Mesenteric fat pad (tissue), 1 donor: Measurements from ENCODE around the gene TRAPPC3. TPM values are rescaled to one million over a fixed set of nuclear protein-coding genes. Genes with fewer than 3 reads are reported as not detected.
A peak's percentile ranks its signal among the peaks of the same experiment; 100 is the strongest.
"Not testable (repeated sequence)": the region's sequence is repeated elsewhere in the genome, so short reads cannot be mapped to it uniquely, and the experiment has no call there.

Experiments used
- DNase-seq: peaks from one replicate; pipeline ENCODE4 v3.0.0-alpha.2; 2020; ENCODE audit warnings: low spot score
- total RNA-seq: library from RNA; stranded (reverse); fragmentation: NEBNext Ultra II Directional; extraction: Animal tissue kit (Norgen Biotek cat#: 25700); gene quantifications from one replicate; pipeline ENCODE4 v1.2.1, GENCODE V29; 2021
- donor health status: DM: yes; HTN: yes; CAD: no.

TRAPPC3 gene
- total RNA-seq, 1 donor from 2014 or later, result 68.3 TPM

DNA sequence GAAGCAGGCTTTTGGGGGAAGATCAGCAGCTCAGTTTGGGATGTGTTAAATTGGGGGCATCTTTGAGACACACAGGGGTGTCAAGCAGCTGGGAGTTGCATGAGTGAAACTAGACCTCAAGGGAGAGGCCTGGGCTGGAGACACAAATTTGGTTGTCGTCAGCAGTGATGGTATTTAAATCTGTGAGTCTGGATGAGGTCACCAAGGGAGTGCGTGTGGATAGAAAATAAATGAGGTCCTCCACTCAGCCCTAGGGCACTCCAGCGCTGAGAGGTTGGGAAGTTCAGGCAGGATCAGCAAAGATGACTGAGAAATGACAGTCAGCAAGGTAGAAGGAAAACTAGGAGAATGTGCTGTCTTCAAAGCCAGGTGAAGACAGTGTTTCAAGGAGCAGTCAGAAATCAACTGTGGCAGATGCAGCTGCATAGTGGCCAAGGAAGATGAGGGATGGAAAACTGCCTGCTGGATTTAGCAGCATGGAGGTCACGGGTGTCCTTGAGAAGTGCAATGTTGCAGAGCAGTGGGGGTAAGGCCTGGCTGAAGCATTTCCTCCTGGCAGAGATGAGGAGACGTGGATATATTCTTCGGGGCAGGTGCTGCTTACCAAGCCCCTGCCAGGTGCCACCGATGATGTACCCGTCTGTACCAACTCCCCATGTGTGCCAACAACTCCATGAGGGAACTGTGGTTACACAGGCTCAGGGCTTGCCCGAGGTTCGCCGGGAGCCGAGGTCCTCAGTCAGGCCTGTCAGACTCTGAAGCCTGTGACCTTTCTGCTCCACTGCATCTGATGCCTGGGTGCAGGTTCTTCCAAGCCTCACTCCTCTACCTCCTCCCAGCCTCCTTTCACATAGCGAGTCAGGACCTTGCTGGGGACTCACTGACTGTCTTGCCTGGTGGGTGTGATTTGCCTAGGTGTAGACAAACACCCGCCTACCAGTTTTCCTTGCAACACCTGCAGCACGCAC, 17.9 kb upstream of the TRAPPC3 start:
- no peak for DNase-seq

DNA sequence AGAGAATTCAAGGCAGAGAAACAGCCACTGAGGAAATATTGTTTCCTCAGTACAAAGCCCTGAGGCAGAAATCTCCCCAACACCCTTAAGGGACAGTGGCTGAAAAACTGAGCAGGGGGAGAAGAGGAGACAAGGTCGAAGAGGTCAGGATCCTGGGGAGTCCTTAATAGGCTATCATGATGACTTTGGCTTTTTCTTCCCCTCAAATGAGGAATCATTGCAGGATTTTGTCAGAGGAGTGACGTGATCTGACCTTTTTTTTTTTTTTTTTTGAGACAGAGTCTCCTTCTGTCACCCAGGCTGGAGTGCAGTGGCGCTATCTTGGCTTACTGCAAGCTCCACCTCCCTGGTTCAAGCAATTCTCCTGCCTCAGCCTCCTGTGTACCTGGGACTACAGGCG, 16.9 kb upstream of the TRAPPC3 start:
- DNase-seq, result no peak

DNA sequence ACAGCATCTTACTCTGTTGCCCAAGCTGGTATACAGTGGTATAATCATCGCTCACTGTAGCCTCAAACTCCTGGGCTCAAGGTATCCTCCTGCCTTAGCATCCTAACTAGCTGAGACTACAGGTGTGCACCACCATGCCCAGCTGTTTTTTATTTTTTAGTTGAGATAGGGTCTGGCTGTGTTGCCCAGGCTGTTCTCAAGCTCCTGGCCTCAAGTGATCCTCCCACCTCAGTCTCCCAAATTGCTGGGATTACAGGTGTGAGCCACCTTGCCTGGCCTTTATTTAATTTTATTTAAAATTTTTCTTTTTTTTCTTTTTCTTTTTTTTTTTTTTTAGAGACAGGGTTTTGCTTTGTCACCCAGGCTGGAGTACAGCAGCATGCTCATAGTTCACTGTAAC, 15.9 kb upstream of the TRAPPC3 start:
- no peak for DNase-seq

DNA sequence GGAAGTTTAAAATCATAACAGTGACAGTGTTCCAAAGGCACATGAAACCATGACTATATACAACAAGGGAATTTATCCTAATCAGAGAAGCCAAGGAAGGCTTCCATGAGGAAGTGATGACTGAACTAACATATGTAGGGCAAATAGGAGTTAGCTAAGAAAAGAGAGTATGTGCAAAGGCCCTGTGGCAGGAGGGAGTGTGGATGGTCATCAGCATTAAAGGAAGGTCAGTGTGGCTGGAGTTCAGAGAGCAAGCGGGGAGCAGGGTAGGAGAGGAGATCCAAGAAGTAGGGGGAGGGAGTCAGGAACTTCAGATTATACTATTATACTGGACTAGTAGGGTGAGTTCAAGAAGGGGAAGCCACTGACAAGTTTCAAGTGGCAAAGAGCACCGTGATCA, 15.1 kb upstream of the TRAPPC3 start:
- DNase-seq, result no peak

DNA sequence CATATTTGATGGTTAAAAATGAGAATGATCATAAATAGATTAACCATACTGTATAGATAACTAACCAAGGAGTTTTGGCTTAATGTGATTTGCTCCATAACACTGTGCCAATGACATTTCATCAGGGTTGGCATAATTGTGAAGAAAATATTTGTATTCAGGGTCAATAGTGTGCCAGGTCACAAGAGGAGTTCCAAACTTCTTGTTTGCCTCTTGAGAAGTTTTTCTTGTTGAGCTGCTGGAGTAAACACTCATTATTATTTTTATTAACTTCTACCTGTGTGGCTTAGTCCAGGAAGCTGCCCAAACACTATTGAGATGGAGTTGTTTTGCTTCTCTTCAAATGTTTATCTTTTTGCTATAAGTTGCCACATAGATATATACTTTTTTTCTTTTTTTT, 14.1 kb upstream of the TRAPPC3 start:
- no peak for DNase-seq

DNA sequence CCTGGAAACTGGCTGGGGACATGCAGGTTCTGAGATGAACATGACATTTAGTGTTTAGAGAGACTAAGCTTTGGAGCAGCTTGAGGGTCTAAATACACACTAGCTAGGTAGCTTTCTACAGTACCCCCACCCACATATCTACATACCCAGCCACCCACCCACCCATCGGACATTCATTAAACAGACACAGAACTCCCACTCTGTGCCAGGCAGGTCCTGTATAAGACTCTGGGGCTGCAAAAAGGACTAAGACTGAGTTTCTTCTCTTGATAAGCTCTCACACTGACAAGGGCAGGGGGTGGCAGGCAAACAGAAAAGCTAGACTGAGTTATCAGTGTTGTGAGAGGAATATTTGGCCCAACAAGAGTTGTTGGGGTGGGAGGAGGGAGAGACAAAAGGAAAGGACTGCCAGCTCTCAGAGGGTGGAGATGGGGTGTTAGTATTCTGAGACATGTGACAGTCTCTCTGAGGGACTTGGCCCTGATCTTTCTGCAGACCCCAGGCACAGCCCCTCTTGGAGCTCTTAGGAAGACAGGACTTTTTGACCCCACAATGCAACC, 13.5 kb upstream of the TRAPPC3 start:
- no peak for DNase-seq

DNA sequence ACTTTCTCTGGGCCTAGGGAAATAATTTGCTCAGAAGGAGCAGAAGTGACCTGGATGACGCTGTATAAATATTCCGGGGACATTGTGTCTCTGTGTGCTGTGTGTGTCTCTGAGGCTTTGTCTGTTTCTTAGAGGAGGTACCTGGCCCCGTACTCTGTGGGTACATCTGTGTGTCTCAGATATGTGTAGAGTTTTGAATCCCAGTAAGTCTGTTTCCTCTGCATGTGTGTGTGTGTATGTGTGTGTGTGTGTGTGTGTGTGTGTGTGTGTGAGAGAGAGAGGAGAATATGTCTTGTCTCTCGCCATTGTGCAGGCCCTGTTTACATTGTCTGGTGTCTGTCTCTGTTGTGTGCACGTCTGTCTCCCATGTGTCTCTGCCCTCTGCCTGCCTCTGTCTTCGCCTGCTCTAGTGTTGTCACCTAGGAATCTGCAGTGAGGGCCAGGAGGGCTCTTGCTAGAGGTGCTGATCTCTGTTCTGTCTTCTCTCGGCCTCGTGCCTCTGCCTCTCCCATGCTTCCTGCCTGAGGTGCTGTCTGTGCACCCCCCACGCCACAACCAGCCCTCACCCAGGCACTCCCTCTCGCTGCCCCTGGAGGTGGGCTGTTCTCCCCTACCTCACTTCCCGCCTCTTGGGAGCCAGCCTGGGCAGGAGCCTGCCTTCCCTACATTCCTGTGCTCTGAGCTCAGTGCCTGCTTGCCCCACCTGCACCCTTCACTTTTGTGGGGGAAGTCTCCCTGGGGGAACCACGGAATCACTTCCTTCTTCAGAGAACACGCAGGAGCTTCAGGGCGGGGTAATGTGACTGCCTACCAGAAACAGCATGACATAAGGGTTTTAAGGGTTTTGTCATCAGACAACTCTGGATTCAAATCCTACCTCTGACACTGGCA, 12.6 kb upstream of the TRAPPC3 start:
- no peak for DNase-seq

DNA sequence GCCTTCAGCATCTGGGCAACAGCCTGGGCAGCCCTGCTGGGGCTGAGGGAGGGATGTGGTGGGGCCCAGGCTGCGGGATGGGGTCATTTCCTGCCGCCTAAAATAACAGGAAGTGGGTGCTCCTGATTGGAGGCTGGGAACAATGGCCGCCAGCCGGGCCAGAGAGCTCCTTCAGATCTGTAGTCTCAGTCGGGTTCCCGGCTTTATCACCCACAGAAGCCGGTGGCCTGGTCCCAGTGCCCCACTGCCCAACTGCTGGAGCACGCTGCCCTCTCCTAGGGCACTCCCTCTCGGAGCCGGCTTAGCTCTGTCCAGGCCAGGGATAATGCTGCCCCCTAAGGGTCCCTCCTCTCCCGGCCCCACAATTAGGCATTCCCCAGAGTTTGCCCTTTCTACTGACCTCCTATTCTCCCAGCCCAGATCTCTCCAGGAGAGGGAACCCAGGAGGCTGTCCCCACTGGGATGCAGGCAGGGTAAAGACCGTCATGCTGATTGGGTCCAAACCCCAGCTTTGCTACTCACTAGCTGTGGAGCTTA, 11.7 kb upstream of the TRAPPC3 start:
- DNase-seq, result no peak

DNA sequence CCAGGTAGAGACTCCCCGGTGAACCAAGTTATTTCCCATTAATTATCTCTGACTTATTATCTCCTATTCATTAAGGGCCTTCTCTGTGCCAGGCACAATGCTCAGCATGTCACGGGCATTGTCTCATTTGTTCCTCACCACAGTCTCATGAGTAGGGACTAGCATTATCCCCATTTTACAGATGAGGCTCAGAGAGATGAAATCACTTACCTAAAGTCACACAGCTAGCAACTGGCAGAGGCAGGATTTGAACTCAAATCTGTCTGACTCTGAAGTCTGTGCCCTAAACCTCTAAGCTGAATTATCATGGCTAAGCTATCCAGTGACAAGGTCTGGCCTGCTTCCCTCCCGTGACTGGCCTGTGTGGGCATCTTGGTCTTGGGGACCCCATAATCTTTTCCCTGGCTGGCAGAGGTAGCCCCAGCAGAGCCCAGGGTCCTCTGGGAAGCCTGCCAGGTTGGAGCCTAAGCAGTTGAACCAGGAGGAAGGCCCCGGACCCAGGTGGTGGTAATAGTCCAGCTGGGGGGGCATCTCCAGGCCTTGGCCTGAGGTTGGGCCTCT, 11.2 kb upstream of the TRAPPC3 start:
- no peak for DNase-seq

DNA sequence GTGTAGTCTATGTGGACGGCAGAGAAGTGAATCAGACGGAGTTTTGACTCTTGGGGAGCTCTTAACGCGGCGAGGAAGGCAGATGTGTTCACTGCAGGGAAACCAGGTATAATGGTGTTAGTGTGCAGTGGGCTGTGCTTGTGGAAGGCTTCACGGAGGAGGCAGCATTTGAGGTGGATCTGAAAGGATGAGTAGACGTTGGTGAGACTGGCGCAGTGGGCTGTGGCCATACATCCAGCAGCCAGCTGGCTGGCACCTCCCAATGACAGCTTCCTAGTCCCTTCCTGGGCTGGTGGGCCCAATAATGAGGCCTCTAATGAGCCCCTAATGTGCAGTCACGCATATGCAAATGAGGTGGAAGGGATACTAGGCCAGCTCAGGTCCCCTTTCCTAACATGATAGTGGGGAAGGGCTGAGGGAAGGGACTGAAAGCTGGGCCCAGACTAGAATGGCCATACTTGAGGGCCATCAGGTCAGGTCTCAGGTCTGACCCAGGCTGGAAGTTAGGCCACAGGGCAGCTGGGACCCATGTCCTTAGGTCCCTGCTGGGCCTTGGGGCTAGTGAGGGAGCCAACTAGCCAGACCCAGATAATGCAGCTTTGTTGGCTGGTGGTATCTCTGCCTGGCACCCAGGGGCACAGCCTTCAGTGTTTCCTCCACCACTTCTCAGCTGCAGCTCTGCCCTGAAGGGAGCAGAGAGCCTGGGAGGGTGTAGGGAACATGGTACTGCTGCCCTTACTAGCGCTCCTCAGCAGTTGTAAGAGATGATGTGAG, 10.5 kb upstream of the TRAPPC3 start:
- DNase-seq, result no peak

DNA sequence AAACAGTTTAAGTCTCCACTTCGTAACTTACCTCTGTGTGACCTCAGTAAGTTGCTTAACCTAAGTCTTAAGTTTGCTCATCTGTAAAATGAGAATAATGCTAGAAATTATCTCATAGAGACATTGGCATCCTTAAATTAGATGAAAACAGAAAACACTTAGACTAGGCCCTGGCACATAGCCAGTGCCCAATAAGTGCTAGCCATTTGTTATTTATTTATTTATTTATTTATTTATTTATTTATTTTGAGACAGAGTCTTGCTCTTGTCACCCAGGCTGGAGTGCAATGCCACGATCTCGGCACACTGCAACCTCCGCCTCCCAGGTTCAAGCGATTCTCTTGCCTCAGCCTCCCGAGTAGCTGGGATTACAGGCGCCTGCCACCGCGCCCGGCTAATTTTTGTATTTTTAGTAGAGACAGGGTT, 9.6 kb upstream of the TRAPPC3 start:
- not testable (repeated sequence) for DNase-seq

DNA sequence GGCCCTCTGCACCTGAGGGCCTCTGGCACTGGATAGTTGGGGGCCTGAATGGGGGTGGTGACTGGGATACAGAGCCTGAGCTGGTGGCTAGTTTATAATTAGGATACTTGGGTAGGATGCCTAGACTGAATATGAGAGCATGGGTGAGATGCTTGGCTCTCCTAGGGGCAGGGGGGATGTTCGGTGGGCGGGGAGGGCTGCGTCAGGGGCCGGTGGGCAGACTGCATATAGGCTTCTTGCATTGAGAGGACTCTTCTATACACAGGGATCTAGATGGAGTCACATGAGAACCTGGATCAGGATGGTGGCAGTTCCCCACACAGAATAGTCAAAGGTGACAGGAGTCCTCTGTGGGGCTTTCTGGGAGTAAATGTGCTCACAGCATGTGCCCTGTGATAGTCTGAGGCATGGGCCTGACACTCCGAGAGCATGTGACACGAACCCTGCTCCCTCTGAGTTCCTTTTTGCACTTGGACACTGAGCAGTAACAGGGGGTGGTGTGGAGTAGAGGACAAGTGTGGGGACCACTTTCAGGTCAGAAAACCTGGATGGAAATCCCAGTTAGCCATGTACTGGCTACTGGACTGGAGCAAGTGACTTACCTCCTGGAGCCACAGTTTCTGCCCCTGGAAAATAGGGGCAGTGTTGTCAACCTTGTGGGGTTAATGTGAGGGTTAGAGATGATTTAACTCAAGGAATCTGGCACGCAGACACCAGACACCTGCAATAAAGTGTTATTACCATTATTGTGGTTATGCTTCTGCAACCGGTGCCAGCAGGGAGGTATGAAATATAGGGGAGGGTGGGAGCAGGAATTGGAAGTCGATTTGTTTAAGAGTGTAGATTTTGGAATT, 8.9 kb upstream of the TRAPPC3 start:
- no peak for DNase-seq

DNA sequence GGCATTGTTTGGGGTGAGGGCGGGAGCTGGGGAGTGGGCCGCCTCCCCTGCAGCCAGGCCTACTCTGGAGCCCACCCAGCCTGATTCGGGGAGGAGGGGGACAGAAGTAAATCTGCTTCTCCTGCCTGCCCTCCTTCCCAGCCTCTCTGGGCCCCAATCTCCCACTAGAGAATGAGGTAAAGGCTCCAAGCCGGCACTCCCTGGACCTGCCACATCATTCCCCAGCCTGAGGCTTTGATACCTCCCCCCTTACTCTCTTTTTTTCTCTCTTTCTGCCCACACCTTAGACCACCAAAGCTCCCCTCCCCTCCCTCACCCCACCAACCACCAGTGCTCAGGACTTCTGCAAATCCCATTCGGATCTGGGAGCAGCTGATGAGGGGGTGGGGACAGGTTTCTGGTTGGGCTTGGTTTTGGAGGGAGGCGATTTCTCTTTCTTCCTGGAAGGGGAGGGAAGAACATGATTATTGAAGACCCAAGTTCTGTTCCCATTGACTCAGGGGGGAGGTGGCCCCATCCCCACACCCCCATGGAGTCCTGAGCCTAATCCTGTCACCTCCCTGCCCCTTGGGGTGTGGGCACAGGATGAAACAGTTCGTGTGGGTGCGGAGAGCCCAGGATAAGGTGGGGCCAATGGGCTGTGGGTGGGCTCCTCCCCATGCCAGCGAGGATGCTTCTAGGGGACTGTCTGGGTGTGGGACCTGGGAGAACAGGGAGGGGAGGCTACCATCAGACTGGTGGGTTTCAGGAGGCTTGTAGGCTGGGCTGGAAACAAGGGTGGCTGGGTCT, 8.0 kb upstream of the TRAPPC3 start:
- DNase-seq, result no peak

DNA sequence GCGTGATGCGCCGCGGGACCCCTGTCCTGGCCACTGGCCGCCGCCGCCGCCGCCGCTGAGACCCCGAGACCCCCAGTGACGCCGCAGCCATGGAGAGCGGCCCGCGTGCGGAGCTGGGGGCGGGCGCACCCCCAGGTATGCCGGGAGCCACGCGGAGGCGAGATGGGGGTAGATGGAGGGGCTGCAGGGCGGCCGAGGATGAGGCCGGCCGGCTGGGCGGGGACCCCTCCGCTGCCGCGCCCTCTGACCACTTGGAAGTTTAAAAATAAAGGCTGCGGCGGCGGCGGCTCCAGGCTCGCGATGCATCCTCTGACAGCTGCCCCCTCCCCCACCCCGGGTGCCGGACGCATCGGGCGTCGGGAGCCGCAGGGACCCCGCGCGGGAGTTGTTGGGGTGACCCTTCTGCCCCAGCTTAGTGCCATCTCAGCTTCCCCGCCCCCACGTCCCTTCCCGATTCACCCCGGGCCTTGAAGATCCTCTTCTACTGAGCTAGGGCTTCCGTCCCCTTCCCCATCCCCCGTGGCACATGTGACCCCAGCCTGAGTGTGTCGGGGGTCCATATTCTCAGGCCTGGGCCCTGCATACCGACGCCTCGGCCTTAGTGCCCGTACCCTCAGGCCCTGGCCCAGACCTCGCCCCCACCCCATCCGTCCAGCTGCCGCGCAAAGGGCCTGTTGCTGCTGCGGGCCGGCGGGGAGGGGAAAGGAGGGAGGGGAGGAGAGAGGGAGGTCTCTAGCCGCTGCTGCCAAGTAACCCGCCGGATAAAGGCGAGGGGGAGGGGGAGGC, 7.2 kb upstream of the TRAPPC3 start:
- DNase-seq, result no peak

DNA sequence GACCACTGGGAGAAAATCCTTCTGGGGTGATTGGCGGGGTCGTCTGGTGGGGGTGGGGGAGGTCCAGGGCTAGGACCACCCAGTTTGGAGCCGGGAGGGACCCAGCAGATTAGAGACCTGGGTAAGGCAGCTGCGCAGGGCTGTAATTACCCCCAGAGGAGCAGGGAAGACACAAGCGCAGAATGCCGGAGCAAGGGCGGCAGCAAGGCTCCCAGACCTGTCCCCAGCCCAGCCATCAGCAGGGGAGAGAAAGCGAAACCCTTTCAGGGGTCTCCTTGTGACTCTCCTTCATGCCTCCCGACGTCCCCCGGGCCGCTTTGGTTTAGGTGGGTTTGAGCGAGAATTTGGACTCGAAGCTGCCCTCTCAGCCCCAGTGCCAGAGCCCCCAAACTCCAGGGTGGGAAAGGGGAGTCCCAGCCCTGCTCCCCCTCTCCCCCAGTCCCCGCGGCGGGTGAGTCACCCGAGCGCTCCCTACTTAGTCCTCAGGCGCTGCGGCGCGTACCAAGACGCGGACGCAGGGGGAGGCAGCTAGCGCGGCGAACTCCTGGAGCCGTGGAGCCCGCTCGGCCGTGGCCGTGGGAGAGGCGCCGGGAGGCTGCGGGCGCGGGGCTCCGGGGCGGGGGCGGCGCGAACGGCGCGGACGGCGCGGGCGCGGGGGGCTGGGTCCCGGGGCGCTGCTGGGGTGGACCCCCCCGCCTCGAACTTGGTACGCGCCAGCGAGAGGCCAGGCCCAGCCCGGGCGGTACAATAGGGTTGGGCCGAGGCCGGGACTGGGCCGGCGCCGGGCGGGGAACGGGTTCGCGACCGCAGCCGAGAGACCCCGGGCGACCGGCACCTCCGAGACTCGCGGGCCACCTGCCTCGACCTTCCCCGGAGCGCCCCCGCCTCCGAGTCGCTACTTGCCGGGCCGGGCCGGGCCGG, 6.4 kb upstream of the TRAPPC3 start, which contains the start of gene MAP7D1:
Gene MAP7D1, plus strand, starts transcription at position 753 of the 921 bp plus-strand sequence. CDS start 258 bp downstream, outside the sequence.
- peak; percentile 95 for DNase-seq

DNA sequence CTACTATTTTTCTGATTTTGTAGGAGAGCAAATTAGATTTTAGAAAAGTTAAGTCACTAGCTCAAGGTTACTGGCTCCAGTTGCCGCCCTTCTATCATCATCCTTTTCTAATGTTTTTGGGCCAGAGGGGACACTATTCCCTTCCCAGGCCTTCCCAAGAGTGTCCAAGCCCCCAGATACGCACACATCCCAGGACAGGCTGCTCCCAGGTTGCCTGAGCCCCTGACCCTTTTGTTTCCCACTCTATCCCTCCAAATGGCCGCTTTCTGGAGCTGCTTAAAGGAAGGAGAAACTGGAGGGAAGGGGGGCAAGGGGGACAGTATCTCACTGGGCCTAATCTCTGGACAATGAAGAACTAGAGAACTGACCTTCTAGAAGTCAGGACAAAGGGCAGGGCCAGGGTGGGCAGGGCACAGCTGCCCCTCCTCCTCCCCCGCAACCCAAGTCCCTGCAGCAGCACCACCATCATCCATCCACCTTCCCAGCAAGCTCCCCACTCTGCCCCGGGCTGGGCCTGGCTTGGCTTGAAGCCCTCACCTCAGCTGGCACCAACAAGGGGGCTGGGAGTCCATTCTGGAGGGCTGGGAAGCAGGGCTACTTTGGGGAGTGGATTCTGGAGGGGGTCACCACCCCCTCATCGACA, 5.6 kb upstream of the TRAPPC3 start:
- no peak for DNase-seq
